GM18951 (cell line): ENCODE results near the gene ZNF787.

ENCODE experiments used
- POLR2A ChIP-seq: IDR thresholded peaks from 4 replicates; pipeline ENCODE4 v1.6.1; 2011; ENCODE audit warnings: mild to moderate bottlenecking; ENCODE audit not compliant: insufficient read length, insufficient read depth; ENCODE audit errors: extremely low read depth
- in situ Hi-C: fragments of 300-500 bp; cut with MboI; formaldehyde crosslinking; loops from one replicate; pipeline ENCODE4 v1.12.0; 2022; ENCODE audit warnings: low sequenced_read_pairs, mixed read lengths, inconsistent platforms; ENCODE audit not compliant: unreplicated experiment

The ZNF787 gene

GRCh38 chr19:56123266-56123891, 2.3 kb upstream of the ZNF787 start:
- TF ChIP-seq POLR2A = no peak
- in situ Hi-C loops = no loop called here

GRCh38 chr19:56120371-56121179, 520 bp downstream of the ZNF787 start:
- in situ Hi-C loops = no loop called here
- peak; percentile 55 for TF ChIP-seq POLR2A

- in situ Hi-C loops = no loop called here
- no peak for TF ChIP-seq POLR2A
Measured at GRCh38 chr19:56120002-56120370, 1.1 kb downstream of the ZNF787 start.

DNA sequence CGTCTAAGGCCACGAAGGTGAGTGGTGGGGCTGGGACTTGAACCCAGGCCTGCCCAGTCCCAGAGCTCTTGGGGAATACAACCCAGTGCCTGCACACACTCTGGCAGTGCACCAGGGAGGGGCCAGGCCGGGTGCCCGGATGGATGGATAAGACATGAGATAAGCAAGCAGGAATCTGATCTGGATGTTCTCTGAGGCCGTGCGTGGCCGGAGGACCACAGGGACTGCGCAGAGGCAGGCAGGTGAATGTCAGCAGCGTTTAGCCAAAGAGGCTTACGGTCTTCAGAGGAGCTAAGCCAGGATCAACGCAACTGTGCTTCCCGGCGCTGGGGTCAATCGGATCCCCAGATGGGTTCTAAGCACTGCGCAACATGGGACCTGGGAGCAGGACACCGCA, 1.5 kb downstream of the ZNF787 start:
- no peak for TF ChIP-seq POLR2A
- in situ Hi-C loops = no loop called here

DNA sequence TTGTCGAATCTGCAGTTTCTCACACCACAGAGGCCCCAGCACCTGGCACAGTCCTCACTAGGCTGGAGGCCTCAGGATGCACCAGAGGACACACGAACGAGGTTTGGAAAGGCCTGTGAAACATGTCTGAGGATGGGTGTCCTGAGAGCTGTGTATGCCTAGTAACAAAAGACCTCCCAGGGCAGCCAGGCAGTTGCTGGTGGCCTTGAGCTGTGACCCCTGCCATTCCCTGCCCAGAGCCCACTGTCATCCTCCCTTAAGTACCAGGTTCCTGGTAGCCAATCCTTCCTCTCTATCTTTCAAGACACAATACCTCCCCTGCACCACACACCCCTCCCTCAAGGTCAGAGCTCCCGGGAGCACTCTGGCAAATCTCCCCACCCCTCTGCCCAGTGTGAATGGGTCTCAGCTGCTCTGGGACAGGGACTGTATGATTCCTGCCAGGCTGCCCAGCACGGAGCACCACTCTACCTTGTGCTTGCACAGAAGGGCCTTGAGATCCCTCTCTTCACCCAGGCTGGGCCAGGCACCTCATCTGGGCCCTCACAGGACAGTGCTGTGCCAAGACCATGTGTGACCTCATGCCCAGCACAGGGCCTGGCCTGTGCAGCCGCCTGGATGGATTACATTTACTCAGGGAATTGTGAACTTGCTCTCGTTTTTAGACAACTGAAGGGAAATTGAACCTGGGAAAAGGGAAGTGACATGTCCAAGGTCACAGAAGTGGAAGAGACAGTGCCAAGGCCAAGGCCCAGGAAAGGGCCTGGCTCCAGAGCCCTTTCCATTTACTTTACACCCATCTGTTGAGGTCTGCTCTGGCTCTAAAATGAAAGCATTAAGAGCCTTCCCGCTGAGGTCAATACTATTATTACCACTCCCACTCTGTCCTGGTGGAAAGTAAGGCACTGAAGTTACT, 2.2 kb downstream of the ZNF787 start:
- no peak for TF ChIP-seq POLR2A
- in situ Hi-C loops = no loop called here

DNA sequence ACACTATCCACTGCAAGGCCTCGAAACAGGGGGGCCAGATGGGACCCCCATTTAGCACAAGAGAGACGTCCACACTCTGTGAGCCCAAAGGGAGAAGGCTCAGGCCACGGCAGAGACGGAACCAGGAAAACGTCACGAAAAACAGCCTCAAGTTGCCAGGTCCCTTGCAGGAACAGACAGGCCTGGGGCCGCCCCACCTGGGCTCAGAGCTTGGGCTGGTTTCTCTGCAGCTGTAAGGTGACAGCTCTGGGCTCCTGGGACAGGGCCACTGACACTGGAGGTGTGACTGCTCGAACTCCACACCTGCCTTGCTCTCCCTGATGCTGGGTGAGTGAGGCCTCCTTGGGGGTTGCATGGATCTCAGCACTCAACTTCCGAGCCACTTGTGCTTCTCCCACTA, 3.2 kb downstream of the ZNF787 start:
- in situ Hi-C loops = no loop called here

GRCh38 chr19:56117376-56117884, 3.7 kb downstream of the ZNF787 start:
- no peak for TF ChIP-seq POLR2A
- in situ Hi-C loops = no loop called here

More for the DNA sequence above, 3.2 kb downstream of the ZNF787 start:
- TF ChIP-seq POLR2A = no peak

DNA sequence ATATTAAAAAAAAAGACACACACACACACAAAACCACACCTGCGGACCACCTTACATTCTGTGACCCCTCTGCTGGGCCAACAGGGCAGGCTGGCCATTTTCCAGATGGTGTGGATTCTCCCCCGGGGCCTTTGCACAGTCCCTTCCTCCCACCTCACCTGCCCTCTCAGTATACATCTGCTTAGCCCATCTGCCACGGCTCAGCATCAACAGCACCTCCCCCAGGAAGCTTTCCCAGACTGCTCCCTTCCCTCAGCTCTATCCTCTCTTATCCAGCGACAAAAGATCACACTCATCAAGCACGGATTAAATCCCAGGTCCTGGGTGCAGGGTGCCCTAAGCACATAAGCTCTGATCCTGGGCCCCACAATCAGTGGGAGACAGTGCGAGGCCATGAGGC, 4.5 kb downstream of the ZNF787 start:
- in situ Hi-C loops = no loop called here
- TF ChIP-seq POLR2A = no peak

DNA sequence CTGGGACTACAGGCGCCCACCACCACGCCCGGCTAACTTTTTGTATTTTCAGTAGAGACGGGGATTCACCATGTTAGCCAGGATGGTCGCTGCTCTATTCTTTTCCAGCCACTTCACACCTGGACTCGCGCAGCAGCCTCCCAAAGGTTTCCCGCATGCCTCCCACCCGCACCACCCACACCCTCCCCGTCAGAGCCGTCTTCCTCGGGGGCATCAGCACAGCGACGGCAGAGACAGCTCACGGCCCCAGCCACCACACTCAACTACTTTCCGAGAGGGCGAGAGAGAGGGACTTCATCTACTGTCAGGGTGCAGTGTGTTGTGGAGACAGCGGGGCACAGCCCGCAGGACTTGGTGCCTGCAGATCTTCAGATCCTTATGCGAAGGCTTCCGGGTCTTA, 5.6 kb downstream of the ZNF787 start:
- no peak for TF ChIP-seq POLR2A
- in situ Hi-C loops = no loop called here

DNA sequence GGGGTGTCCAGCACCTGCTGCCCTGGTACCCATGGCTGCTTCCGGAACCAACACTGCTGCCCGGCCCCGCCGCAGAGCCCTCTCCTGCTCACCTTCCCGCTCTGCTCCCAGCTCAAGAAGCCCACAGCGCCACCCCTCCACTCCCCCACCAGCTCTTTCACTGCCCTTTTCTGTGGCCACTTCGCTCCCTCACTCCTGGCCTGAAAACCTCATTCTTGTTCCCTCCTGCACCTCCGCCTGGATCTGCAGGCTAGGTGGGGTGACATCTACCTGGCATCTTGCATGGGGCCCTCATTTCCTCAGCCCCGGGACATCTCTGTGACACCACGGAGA, 6.4 kb downstream of the ZNF787 start:
- TF ChIP-seq POLR2A = no peak
- in situ Hi-C loops = no loop called here

DNA sequence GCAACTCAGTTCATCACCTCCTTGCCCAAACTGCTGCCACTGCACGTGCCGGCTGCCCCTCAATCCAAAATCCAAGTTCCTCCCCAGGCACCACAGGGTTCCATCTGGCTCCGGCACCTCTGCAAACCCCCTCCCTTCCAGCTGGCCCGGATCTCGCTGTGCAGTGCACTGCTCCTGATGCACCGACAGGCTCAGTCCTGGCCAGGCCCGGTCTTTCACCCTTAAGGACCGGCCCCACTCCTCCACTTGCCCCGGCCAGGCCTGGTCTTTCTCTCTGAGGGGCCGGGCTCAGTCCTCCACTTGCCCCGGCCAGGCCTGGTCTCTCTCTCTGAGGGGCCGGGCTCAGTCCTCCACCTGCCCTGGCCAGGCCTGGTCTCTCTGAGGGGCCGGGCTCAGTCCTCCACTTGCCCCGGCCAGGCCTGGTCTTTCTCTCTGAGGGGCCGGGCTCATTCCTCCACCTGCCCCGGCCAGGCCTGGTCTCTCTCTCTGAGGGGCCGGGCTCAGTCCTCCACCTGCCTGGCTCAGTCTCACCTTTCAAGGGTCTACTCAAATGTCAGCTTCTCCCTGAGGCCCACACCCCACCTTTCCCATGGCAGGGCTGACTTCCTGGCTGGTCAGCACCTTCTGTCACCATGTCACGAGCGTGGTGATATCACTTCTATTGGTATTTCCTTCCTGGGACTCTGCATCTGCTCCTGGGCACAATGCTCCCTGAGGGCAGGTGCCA, 6.9 kb downstream of the ZNF787 start:
- in situ Hi-C loops = no loop called here

DNA sequence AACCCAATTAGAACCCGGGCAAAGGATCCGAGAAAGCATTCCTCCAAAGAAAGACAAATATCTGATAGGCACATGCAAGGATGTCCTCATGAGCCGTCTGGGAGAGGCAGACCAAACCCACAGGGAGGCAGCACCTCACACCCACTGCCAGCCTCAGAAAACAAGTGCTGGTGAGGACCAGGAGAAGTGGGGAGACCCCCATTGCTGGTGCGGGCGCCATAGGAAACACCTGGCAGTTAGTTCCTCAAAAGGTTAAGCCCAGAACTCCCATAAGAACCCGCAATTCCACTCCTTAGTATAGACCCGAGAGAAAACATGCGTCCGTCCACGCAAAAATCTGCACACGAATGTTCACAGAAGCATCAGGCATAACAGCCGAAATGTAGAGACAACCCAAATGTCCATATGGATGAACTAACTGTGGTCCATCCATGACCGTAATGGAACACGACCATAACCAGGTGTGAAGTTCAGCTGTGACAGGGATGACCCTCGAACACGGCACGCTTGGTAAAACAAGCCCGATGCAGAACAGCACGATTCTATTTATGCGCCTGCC, 7.9 kb downstream of the ZNF787 start:
- in situ Hi-C loops = no loop called here

More for the DNA sequence above, 6.9 kb downstream of the ZNF787 start:
- no peak for TF ChIP-seq POLR2A

DNA sequence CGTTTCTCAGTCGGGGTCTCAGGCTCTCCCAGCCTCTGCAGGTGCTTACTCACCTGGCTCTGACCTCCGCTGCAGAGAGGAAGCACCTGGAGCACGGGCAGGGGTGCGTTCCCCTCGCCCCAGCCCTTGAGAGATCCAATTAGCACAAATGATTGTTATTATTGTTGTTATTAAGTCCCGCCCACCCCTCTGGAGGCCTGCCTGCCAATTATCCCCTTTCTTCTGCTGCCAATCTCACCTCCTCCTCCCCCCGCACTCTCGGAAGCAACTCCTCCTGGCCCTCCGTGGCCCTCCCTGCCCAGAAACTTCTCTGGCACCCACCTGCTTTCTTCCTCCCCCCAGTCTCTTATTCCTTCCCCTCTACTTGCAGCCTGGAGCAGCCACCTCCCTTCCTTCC, 8.8 kb downstream of the ZNF787 start:
- in situ Hi-C loops = no loop called here
- TF ChIP-seq POLR2A = no peak

More for the DNA sequence above, 7.9 kb downstream of the ZNF787 start:
- no peak for TF ChIP-seq POLR2A
